ENCODE results near the gene TJP1.

DNA sequence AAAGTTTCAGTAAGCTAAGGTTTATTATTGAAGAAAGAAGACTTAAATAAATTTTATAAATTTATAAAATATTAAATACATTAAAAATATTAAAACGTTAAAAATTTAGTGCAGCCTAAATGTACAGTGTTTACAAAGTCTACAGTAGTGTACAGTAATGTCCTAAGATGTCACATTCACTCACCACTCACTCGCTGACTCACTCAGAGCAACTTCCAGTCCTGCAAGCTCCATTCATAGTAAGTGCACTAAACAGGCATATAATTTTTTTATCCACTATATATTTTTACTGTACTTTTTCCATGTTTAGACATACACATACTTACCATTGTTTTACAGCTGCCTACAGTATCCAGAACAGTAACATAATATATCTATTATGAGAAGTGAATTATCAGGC, 51.5 kb downstream of the TJP1 start:
- TF ChIP-seq, protein P1, sequence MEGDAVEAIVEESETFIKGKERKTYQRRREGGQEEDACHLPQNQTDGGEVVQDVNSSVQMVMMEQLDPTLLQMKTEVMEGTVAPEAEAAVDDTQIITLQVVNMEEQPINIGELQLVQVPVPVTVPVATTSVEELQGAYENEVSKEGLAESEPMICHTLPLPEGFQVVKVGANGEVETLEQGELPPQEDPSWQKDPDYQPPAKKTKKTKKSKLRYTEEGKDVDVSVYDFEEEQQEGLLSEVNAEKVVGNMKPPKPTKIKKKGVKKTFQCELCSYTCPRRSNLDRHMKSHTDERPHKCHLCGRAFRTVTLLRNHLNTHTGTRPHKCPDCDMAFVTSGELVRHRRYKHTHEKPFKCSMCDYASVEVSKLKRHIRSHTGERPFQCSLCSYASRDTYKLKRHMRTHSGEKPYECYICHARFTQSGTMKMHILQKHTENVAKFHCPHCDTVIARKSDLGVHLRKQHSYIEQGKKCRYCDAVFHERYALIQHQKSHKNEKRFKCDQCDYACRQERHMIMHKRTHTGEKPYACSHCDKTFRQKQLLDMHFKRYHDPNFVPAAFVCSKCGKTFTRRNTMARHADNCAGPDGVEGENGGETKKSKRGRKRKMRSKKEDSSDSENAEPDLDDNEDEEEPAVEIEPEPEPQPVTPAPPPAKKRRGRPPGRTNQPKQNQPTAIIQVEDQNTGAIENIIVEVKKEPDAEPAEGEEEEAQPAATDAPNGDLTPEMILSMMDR (IDR thresholded peaks at IDR 0.05) = no peak
- TF ChIP-seq POLR2A (IDR thresholded peaks at IDR 0.05) = no peak
